ENCODE measurements around the gene SNTA1. TPM values are rescaled to one million over a fixed set of nuclear protein-coding genes. Genes with fewer than 3 reads are reported as not detected.
A peak's percentile ranks its signal among the peaks of the same experiment; 100 is the strongest.

Gene SNTA1
- total and polyA plus RNA-seq, 2 of the 13 experiments (the other 11 are each of a cell fraction or from before 2014, with no cell fraction given) = 16.4 to 18.3 TPM

DNA sequence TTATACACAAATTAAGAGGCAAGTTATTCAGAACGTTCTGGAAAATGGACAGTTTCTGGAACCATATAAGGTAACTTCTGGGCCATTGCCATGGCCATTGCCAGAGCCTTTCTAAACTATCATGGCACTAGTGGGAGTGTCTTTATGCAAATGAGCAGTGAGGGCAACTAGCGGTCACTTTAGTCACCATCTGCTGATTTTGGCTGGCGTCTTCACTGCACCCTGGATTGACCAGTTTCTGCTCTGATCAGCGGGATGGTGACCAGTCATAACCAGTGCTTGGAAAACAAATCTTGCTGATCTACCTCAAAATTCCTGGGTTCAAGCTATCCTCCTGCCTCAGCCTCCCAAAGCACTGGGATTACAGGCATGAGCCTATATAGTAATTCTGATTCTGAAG, 7.3 kb upstream of the SNTA1 start:
- BruUV-seq (replicated peaks) = no TSS peak
- POLR2A ChIA-PET = no interaction called here
- CTCF ChIA-PET (ENCODE audit: low intra/inter-chr PET ratio, low total read pairs) = no interaction called here

GRCh38 chr20:33445881-33446625, 2.5 kb upstream of the SNTA1 start:
- Histone ChIP-seq H2AFZ (ENCODE audit: low read length) (no peak overlapping the region), H3K4me1 (ENCODE audit: insufficient read depth, low read length) (peaks cover 46% of the 10 kb centered on the region), H3K27ac (ENCODE audit: extremely low read length, insufficient read depth, low read length) (no peak overlapping the region), H3K9me3 (ENCODE audit: low read length) (no peaks in the 10 kb centered on the region), H4K20me1 (ENCODE audit: insufficient read depth, low read length) (no peaks in the 10 kb centered on the region), H3K4me2 (ENCODE audit: low read depth, low read length) (0 out of 2 replicates have a peak overlapping the region, but pooled peaks have one; percentile 1), H3K79me2 (ENCODE audit: insufficient read depth, low read length) (no peaks in the 10 kb centered on the region), H3K27me3 (ENCODE audit: control insufficient read depth in 1 of 2, insufficient read depth in 2 of 2, low read length in 2 of 2) (peaks cover 0 to 13% of the 10 kb centered on the region in 2 experiments; a peak in 3 of 5 replicates), H3K36me3 (replicated peaks in 1 of 2; ENCODE audit: control insufficient read depth in 1 of 2, insufficient read depth in 2 of 2, low read length in 2 of 2) (no peaks in the 10 kb centered on the region), H3K4me3 (replicated peaks in 1 of 3; ENCODE audit: insufficient read depth in 1 of 3, low read depth in 2 of 3, low read length in 3 of 3) (no peak overlapping the region), H3K9ac (ENCODE audit: insufficient read depth, low read depth, low read length) (no peak overlapping the region)
- DNase-seq (ENCODE audit: low spot score) = no peak
- intact Hi-C loops (cut with micrococcal nuclease; ENCODE audit: unreplicated experiment) (loop anchor here (10.0 kb wide), 1 partner anchor 289 kb away; the partner anchor contains the start of gene ZNF341), in situ Hi-C loops (cut with HindIII; ENCODE audit: extremely low pct_ligation_motif_present, low pct_unique_long_range_greater_than_20kb) (no loop called here)
- ATAC-seq = no peak
- FAIRE-seq = no peak
- ChIA-PET POLR2A (interaction anchor here (3.2 to 4.4 kb wide), 2 partner anchors 44 to 72 kb away, joined by 28 to 36 read pairs; partner anchors contain the start of gene CBFA2T2), CTCF (ENCODE audit: low intra/inter-chr PET ratio, low total read pairs) (no interaction called here)
- whole genome bisulfite sequencing (ENCODE audit: low lambda C conversion rate) = 44% methylated on average over 4 of the region's 4 CpGs
- no TSS peak for BruUV-seq (replicated peaks)
- TF ChIP-seq MAF1 (CRISPR knock-in tag; IDR thresholded peaks at IDR 0.05; ENCODE audit: borderline replicate concordance) (no peak), ZNF598 (CRISPR knock-in tag; IDR thresholded peaks at IDR 0.05; ENCODE audit: borderline replicate concordance) (no peak), HES4 (CRISPR knock-in tag; IDR thresholded peaks at IDR 0.05; ENCODE audit: borderline replicate concordance) (no peak), ZNF512 (CRISPR knock-in tag; IDR thresholded peaks at IDR 0.05) (no peak), PLRG1 (conservative IDR thresholded peaks at IDR 0.05) (no peak), ZNF251 (CRISPR knock-in tag; IDR thresholded peaks at IDR 0.05) (no peak), HNRNPK (IDR thresholded peaks at IDR 0.05; ENCODE audit: low read depth, low read length, poor library complexity, severe bottlenecking) (no peak), MTA1 (CRISPR knock-in tag; IDR thresholded peaks at IDR 0.05; ENCODE audit: borderline replicate concordance) (no peak), RFX1 (IDR thresholded peaks at IDR 0.05) (no peak), ZSCAN31 (CRISPR knock-in tag; IDR thresholded peaks at IDR 0.05; ENCODE audit: low read depth) (no peak), NR2F6 (IDR thresholded peaks at IDR 0.05) (no peak), NR2F6 (CRISPR knock-in tag; IDR thresholded peaks at IDR 0.05) (no peak), ELK4 (CRISPR knock-in tag; IDR thresholded peaks at IDR 0.05; ENCODE audit: borderline replicate concordance) (no peak)

More for the DNA sequence above, 7.3 kb upstream of the SNTA1 start:
- Histone ChIP-seq H3K9ac (ENCODE audit: insufficient read depth, low read depth, low read length) (no peak overlapping the region), H3K27me3 (ENCODE audit: control insufficient read depth in 1 of 2, insufficient read depth in 2 of 2, low read length in 2 of 2) (peaks cover 1 to 9% of the 10 kb centered on the region in 2 experiments; a peak in 3 of 5 replicates), H3K4me1 (ENCODE audit: insufficient read depth, low read length) (0 out of 2 replicates have a peak, but pooled peaks cover 9% of the 10 kb centered on the region), H2AFZ (ENCODE audit: low read length) (no peak overlapping the region), H4K20me1 (ENCODE audit: insufficient read depth, low read length) (no peaks in the 10 kb centered on the region), H3K4me2 (ENCODE audit: low read depth, low read length) (no peak overlapping the region), H3K36me3 (replicated peaks in 1 of 2; ENCODE audit: control insufficient read depth in 1 of 2, insufficient read depth in 2 of 2, low read length in 2 of 2) (no peaks in the 10 kb centered on the region), H3K79me2 (ENCODE audit: insufficient read depth, low read length) (no peaks in the 10 kb centered on the region), H3K9me3 (ENCODE audit: low read length) (no peaks in the 10 kb centered on the region), H3K4me3 (replicated peaks in 1 of 3; ENCODE audit: insufficient read depth in 1 of 3, low read depth in 2 of 3, low read length in 3 of 3) (no peak overlapping the region), H3K27ac (ENCODE audit: extremely low read length, insufficient read depth, low read length) (no peak overlapping the region)
- in situ Hi-C loops (cut with HindIII; ENCODE audit: extremely low pct_ligation_motif_present, low pct_unique_long_range_greater_than_20kb) (no loop called here), intact Hi-C loops (cut with micrococcal nuclease; ENCODE audit: unreplicated experiment) (no loop called here)
- TF ChIP-seq ZNF674 (CRISPR knock-in tag; IDR thresholded peaks at IDR 0.05; ENCODE audit: low read depth) (no peak), PHF8 (CRISPR knock-in tag; IDR thresholded peaks at IDR 0.05) (0 out of 2 replicates have a peak, but pooled peaks have one; percentile 25), ZNF879 (CRISPR knock-in tag; IDR thresholded peaks at IDR 0.05) (no peak), SIX4 (CRISPR knock-in tag; IDR thresholded peaks at IDR 0.05) (no peak), ZKSCAN8 (CRISPR knock-in tag; IDR thresholded peaks at IDR 0.05; ENCODE audit: borderline replicate concordance) (no peak), SKI (IDR thresholded peaks at IDR 0.05; ENCODE audit: partially characterized antibody) (peak; percentile 34), SP1 (IDR thresholded peaks at IDR 0.05) (no peak), SP1 (CRISPR knock-in tag; IDR thresholded peaks at IDR 0.05) (no peak), RARA (CRISPR knock-in tag; IDR thresholded peaks at IDR 0.05) (0 out of 2 replicates have a peak, but pooled peaks have one; percentile 32), ZBTB1 (CRISPR knock-in tag; IDR thresholded peaks at IDR 0.05; ENCODE audit: borderline replicate concordance) (no peak), SIN3A (IDR thresholded peaks at IDR 0.05; ENCODE audit: borderline replicate concordance, low read depth, low read length) (no peak)
- no peak for FAIRE-seq
- 23% methylated on average over 4 of the region's 4 CpGs for WGBS (ENCODE audit: low lambda C conversion rate)
- peak; percentile 41 for ATAC-seq
- no peak for DNase-seq (ENCODE audit: low spot score)
